GM12891 (cell line): ENCODE data around the gene SPTAN1.

Source experiments
- POLR2A ChIP-seq: IDR thresholded peaks from 2 replicates; pipeline ENCODE4 v1.6.1; 2011; ENCODE audit warnings: low read depth, low read length, control low read depth
- POLR2AphosphoS5 ChIP-seq: IDR thresholded peaks from 2 replicates; pipeline ENCODE4 v1.6.1; 2011; ENCODE audit warnings: low read depth, low read length, control low read depth
- POU2F2 ChIP-seq: IDR thresholded peaks from 2 replicates; pipeline ENCODE4 v1.6.1; 2011; ENCODE audit warnings: low read depth, mild to moderate bottlenecking, control low read depth, low read length, moderate library complexity
- TAF1 ChIP-seq: IDR thresholded peaks from 2 replicates; pipeline ENCODE4 v1.6.1; 2011; ENCODE audit warnings: low read depth, low read length, control low read depth

DNA sequence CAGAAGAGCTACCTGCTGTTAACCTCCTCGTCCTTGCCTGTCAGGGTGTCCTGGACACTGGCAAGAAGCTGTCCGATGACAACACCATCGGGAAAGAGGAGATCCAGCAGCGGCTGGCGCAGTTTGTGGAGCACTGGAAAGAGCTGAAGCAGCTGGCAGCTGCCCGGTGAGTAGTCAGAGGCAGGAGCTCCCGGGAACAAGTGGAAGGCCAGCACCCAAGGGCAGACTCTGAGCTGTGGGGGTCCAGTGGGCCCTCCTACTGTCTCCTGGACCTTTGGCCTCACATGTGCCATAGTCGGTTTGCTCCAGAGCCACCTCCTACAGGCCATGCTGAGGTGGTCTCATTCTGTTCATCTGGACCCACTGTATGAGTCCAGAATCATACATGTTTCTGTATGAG lies 65.6 kb downstream of the SPTAN1 start:
- TF ChIP-seq POLR2A (no peak), POU2F2 (no peak), POLR2AphosphoS5 (no peak), TAF1 (no peak)
